ENCODE results near the gene SLC29A3.

GRCh38 chr10:71367271-71367670 lies 48.2 kb downstream of the SLC29A3 start:
- no peak for TF ChIP-seq SIN3A (IDR thresholded peaks at IDR 0.05; ENCODE audit: borderline replicate concordance, insufficient read depth, low read depth, low read length)
- no peak for TF ChIP-seq CTCF (IDR thresholded peaks at IDR 0.05)
- TF ChIP-seq POLR2AphosphoS5 (IDR thresholded peaks at IDR 0.05; ENCODE audit: low read depth, low read length): no peak
- no peak for TF ChIP-seq REST (IDR thresholded peaks at IDR 0.05; ENCODE audit: insufficient read depth in 1 of 2, low read depth in 2 of 2, low read length in 1 of 2)
- TF ChIP-seq TCF7L2 (IDR thresholded peaks at IDR 0.05; ENCODE audit: low read depth, low read length): no peak

Measured in Panc1 (cell line).